Measurements from ENCODE around the gene KRT82.

DNA sequence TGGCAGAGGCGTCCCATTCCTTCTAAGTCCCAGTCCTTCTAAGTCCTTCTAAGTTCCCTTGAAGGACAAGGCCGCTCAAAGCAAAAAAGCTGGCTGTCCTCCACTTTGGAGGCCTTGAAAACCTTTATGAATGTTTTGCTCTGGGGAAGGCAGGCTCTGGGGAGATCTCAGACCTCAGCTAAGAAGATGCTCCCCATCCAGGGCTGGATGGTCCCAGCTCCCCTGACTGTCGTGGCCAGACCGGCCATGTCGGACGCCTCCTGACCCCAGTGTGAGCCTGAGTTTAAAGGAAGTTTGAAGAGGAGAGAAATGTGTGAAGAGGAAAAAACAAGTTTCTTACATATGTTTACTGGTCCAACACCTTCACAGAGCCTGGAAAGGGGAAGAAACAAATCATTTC is 26.6 kb downstream of the KRT82 start:
- TF ChIP-seq, protein P1, sequence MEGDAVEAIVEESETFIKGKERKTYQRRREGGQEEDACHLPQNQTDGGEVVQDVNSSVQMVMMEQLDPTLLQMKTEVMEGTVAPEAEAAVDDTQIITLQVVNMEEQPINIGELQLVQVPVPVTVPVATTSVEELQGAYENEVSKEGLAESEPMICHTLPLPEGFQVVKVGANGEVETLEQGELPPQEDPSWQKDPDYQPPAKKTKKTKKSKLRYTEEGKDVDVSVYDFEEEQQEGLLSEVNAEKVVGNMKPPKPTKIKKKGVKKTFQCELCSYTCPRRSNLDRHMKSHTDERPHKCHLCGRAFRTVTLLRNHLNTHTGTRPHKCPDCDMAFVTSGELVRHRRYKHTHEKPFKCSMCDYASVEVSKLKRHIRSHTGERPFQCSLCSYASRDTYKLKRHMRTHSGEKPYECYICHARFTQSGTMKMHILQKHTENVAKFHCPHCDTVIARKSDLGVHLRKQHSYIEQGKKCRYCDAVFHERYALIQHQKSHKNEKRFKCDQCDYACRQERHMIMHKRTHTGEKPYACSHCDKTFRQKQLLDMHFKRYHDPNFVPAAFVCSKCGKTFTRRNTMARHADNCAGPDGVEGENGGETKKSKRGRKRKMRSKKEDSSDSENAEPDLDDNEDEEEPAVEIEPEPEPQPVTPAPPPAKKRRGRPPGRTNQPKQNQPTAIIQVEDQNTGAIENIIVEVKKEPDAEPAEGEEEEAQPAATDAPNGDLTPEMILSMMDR (IDR thresholded peaks at IDR 0.05) = no peak
- no peak for TF ChIP-seq POLR2A (IDR thresholded peaks at IDR 0.05)

Data from lower leg skin (tissue), 3 donors.